GM21423 (cell line): ENCODE data around the gene ZSCAN2.

Source experiments
- ATAC-seq: cut with Tn5 transposase; IDR thresholded peaks from one replicate; pipeline ENCODE4 v1.9.1; 2021; ENCODE audit warnings: mild to moderate bottlenecking, moderate library complexity; ENCODE audit not compliant: unreplicated experiment

Gene ZSCAN2

GRCh38 chr15:84668221-84668982, 67.6 kb downstream of the ZSCAN2 start:
- ATAC-seq = no peak

- ATAC-seq = no peak
Observed at GRCh38 chr15:84669726-84670125, 68.9 kb downstream of the ZSCAN2 start.

GRCh38 chr15:84671211-84671610, 70.4 kb downstream of the ZSCAN2 start:
- ATAC-seq = no peak
